Astrocyte of the spinal cord (primary cell): Measurements from ENCODE around the gene PHAF1.

ENCODE experiments used
- DNase-seq: peaks from one replicate; pipeline ENCODE4 v3.0.0; 2011; ENCODE audit warnings: low read depth, low spot score
- H3K4me3 ChIP-seq: 2 replicates; pipeline ENCODE4 v1.5.1; 2011; ENCODE audit warnings: low read depth, mild to moderate bottlenecking, low read length, moderate library complexity
- in situ Hi-C: cut with HindIII; loops from 2 replicates; pipeline ENCODE4 v1.10.0; 2017; ENCODE audit warnings: low sequenced_read_pairs
- TF ChIP-seq, protein P1 (sequence below): IDR thresholded peaks from 2 replicates; pipeline ENCODE4 v1.5.1; 2012; ENCODE audit warnings: low read depth, mild to moderate bottlenecking, low read length, inconsistent platforms

PHAF1 gene

DNA sequence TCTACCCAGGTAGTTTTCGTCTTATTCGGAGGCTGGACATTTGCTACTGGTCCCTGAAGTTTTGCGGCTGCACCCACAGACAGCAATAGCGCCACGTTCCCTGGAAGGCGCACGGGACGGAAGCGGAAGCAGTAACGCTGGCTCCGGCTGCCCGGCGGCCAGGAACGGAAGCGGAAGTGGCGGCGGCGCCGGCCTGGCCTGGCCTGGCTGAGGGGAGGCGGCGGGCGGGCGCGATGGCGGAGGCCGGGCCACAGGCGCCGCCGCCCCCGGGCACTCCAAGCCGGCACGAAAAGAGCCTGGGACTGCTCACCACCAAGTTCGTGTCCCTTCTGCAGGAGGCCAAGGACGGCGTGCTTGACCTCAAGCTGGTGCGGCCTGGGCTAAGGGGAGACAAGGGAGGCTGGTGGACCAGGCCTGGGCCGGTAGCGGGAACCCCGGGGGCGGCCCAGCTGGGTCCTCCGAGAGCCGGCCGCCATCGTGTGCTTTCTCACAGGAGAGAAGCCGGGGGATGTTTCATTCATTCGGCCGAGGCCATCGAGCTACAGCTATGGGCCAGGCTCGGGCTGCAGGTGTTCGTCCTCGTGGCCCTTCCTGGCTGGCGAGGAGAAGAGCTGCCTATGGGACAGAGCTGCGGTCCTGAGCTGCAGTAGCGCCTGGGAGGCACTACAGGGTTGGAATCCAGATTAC, 82.4 kb downstream of the PHAF1 start, which contains the start of gene E2F4:
E2F4 (plus strand) TSS at position 161 of the 687 bp plus-strand sequence; CDS start at position 234, 73 bp downstream.
- H3K4me3 ChIP-seq = peak within 1 kb of the TSS; percentile 89
- TF ChIP-seq, protein P1, sequence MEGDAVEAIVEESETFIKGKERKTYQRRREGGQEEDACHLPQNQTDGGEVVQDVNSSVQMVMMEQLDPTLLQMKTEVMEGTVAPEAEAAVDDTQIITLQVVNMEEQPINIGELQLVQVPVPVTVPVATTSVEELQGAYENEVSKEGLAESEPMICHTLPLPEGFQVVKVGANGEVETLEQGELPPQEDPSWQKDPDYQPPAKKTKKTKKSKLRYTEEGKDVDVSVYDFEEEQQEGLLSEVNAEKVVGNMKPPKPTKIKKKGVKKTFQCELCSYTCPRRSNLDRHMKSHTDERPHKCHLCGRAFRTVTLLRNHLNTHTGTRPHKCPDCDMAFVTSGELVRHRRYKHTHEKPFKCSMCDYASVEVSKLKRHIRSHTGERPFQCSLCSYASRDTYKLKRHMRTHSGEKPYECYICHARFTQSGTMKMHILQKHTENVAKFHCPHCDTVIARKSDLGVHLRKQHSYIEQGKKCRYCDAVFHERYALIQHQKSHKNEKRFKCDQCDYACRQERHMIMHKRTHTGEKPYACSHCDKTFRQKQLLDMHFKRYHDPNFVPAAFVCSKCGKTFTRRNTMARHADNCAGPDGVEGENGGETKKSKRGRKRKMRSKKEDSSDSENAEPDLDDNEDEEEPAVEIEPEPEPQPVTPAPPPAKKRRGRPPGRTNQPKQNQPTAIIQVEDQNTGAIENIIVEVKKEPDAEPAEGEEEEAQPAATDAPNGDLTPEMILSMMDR = no peak
- in situ Hi-C loops = no loop called here
- DNase-seq = peak; percentile 90

DNA sequence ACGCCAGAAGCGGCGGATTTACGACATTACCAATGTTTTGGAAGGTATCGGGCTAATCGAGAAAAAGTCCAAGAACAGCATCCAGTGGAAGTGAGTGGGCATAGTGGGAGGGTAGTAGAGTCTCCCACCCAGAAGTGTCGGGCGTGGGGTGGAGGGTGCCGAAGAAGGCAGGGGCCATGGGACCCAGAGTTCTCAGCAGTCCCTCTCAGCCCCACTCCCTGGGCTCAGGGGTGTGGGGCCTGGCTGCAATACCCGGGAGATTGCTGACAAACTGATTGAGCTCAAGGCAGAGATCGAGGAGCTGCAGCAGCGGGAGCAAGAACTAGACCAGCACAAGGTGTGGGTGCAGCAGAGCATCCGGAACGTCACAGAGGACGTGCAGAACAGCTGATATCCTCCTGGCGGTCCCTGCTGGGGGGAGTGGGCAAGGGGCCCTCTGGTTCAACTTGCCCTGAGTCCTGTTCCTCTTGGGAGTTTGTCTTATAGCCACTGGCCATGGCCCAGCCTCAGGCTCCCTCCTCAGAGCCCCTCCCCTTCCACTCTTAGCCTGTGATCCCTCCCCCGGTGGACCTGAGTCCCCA, 83.1 kb downstream of the PHAF1 start:
- H3K4me3 ChIP-seq = peak overlapping the region; percentile 89
- in situ Hi-C loops = no loop called here
- no peak for DNase-seq
- TF ChIP-seq, protein P1 = no peak

DNA sequence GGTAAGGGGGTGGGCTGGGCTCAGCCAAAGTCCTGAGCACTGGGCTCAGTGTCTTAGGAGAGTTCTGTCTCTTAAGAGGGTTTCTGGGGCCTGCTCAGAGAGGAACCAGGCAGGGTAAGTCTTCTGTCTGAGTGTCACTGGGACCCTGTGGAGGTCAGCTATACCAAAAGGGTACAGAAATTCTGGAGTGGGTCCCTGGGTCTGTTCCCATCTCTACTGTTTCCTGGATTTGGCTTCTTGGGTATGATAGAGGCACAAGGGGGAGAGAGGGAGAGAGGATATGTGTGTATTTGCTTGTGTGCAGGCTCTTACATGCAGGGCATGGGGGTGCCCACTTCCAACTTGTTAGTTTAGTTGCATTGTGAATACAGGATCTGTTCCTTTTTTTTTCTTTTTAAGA, 83.8 kb downstream of the PHAF1 start:
- H3K4me3 ChIP-seq = peak overlapping the region; percentile 89
- in situ Hi-C loops = no loop called here
- DNase-seq = no peak
- TF ChIP-seq, protein P1 = no peak

DNA sequence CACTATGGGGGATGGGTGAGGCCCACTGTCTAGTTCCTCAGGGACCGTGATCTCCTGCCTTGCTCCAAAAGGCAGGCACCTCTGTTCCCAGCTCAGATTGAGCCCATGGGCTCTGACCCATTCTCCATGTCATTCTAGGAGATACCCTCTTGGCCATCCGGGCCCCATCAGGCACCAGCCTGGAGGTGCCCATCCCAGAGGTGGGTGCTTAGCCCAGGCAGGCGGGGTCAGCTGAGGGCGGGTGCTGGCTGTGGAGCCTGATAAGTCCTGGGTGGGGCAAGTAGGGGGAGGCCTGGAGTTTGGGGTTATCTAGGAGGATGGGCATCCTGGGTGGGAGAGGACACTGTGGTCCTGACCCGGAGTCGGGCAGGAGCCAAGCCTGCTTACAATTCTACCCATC, 84.5 kb downstream of the PHAF1 start:
- H3K4me3 ChIP-seq = no peak overlapping the region
- no peak for DNase-seq
- in situ Hi-C loops = no loop called here
- TF ChIP-seq, protein P1 = no peak

DNA sequence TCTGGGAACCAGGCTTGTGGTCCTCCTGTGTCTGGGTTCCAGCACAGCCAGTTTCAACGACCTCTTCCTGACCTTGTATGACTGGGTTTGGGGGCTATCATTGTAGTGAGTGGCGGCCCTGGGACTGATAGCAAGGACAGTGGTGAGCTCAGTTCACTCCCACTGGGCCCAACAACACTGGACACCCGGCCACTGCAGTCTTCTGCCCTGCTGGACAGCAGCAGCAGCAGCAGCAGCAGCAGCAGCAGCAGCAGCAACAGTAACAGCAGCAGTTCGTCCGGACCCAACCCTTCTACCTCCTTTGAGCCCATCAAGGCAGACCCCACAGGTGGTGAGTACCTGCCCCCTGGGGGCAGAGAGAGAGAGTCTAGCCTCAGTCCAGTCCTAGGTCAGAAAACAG, 85.9 kb downstream of the PHAF1 start:
- H3K4me3 ChIP-seq = no peak overlapping the region
- TF ChIP-seq, protein P1 = no peak
- in situ Hi-C loops = no loop called here
- no peak for DNase-seq

DNA sequence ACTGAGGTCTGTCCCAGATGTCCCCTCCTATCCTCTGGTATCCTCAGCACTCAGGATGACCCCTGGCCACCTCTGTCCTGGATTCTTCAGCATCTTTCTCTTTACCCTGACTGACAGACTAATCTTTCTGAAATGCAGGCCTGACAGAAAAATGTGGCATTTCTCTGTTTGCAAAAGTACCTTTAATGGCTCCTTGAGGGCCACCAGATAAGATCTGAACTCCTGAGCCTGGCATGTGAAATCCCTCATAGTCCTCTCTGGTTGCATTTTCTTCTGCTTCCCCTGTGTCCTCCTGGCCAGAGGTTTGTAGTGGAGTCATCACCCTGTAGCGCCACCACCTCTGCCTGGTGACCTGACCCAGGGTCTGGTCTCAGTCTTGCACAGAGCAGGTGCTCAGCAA, 87.1 kb downstream of the PHAF1 start:
- DNase-seq = no peak
- TF ChIP-seq, protein P1 = no peak
- in situ Hi-C loops = no loop called here
- no peak overlapping the region for H3K4me3 ChIP-seq
